A549 (cell line): Measurements from ENCODE around the gene RABL2B. TPM values are rescaled to one million over a fixed set of nuclear protein-coding genes. Genes with fewer than 3 reads are reported as not detected.

Source experiments
- ATAC-seq, 2 experiments: fragments of 200-7000 bp in 1 of 2; fragments of >200 bp in 1 of 2; cut with Nextera tagmentation in 1 of 2; cut with Tn5 transposase in 1 of 2; 3 replicates each; pipeline versions ENCODE4 v1.8.0 to v1.9.1; 2018 to 2020; ENCODE audit warnings: mild to moderate bottlenecking in 1 of 2, moderate library complexity in 1 of 2
- CTCF ChIA-PET: fragments of 300-600 bp; sonication (Branson Sonifier 250); formaldehyde crosslinking; extraction: SDS; loops from one replicate; lab custom pipeline; 2021; ENCODE audit warnings: antibody characterized with exemption, inconsistent platforms; lab: Yijun Ruan, JAX
- POLR2A ChIA-PET: fragments of 350-600 bp; formaldehyde crosslinking; extraction: SDS; loops from one replicate; lab custom pipeline; 2021; ENCODE audit warnings: antibody characterized with exemption, inconsistent platforms; lab: Yijun Ruan, JAX
- DNase-seq, 2 experiments: peaks; one replicate each; pipeline versions ENCODE4 v3.0.0 to v3.0.0-alpha.2; 2011 to 2016; ENCODE audit warnings: low read depth in 1 of 2, low spot score in 1 of 2
- FAIRE-seq: peaks from 2 replicates; lab custom pipeline; 2011; peaks lifted over from hg19 to GRCh38; lab: Jason Lieb, UNC
- H3K27ac ChIP-seq, 2 experiments: fragments of >200 bp; sonication (Bioruptor Twin); formaldehyde crosslinking; 3 replicates each; pipeline ENCODE4 v1.5.1; 2016 to 2017
- H3K4me1 ChIP-seq: fragments of >200 bp; sonication (Bioruptor Twin); formaldehyde crosslinking; 3 replicates; pipeline ENCODE4 v1.6.1; 2016
- H3K4me2 ChIP-seq: fragments of >200 bp; sonication (Bioruptor Twin); formaldehyde crosslinking; 3 replicates; pipeline ENCODE4 v1.6.1; 2016
- H3K4me3 ChIP-seq: fragments of >200 bp; sonication (Bioruptor Twin); formaldehyde crosslinking; 3 replicates; pipeline ENCODE4 v1.5.1; 2016
- H3K9me3 ChIP-seq: fragments of >200 bp; sonication (Bioruptor Twin); formaldehyde crosslinking; 3 replicates; pipeline ENCODE4 v1.6.1; 2016
- CHD2 ChIP-seq: fragments of 150-350 bp; IDR thresholded peaks from 2 replicates; pipeline ENCODE4 v1.6.1; 2014; ENCODE audit warnings: low read length; ENCODE audit not compliant: partially characterized antibody
- FOSB ChIP-seq: fragments of 250-450 bp; sonication (Bioruptor Pico); IDR thresholded peaks from 2 replicates; pipeline ENCODE4 v1.5.0; 2020; ENCODE audit warnings: mild to moderate bottlenecking, moderate library complexity
- FOSL2 ChIP-seq, 2 experiments: fragments of 450-650 bp in 1 of 2; fragments of >200 bp in 1 of 2; sonication (Bioruptor Twin) in 1 of 2; formaldehyde crosslinking; IDR thresholded peaks; 2 replicates each; pipeline versions ENCODE4 v1.5.0 to v1.6.1; 2016 to 2020; ENCODE audit warnings: mild to moderate bottlenecking in 1 of 2, moderate library complexity in 1 of 2
- FOXS1 ChIP-seq: fragments of 250-450 bp; sonication (Bioruptor Pico); IDR thresholded peaks from 2 replicates; pipeline ENCODE4 v1.5.0; 2020; ENCODE audit warnings: mild to moderate bottlenecking, moderate library complexity
- KDM1A ChIP-seq: fragments of 200-600 bp; sonication (generic); IDR thresholded peaks from 2 replicates; pipeline ENCODE4 v1.6.1; 2016; ENCODE audit warnings: low read depth, mild to moderate bottlenecking
- MAZ ChIP-seq: fragments of 150-350 bp; IDR thresholded peaks from 2 replicates; pipeline ENCODE4 v1.6.1; 2014; ENCODE audit warnings: antibody characterized with exemption, low read depth, low read length, borderline replicate concordance
- RFX5 ChIP-seq: fragments of 450-650 bp; IDR thresholded peaks from 2 replicates; pipeline ENCODE4 v1.7.1; 2014; ENCODE audit warnings: antibody characterized with exemption, mild to moderate bottlenecking, moderate library complexity
- ZC3H11A ChIP-seq: fragments of 450-650 bp; IDR thresholded peaks from 2 replicates; pipeline ENCODE4 v1.6.1; 2014; ENCODE audit warnings: antibody characterized with exemption, mild to moderate bottlenecking
- ZFP36 ChIP-seq: fragments of 450-650 bp; IDR thresholded peaks from 2 replicates; pipeline ENCODE4 v1.6.1; 2014; ENCODE audit warnings: borderline replicate concordance; ENCODE audit not compliant: partially characterized antibody
- ZNF302 ChIP-seq: fragments of 250-450 bp; sonication (Bioruptor Pico); IDR thresholded peaks from 2 replicates; pipeline ENCODE4 v1.9.0; 2021; ENCODE audit warnings: inconsistent platforms, mild to moderate bottlenecking, moderate library complexity
- WGBS: methylation state at CpG from one replicate; pipeline ENCODE4 v1.1.6; 2017; ENCODE audit errors: missing lambda C conversion rate; 5-methylcytosine and 5-hydroxymethylcytosine counted together
- polyA plus RNA-seq, 4 experiments: library from polyadenylated mRNA; depleted of rRNA in 3 of 4; stranded (reverse); fragments of >200 nt; fragmentation: RNase III in 1 of 4; extraction: RNeasy Plus Mini Kit Qiagen cat#74134 plus additional on column Dnase treatment in 1 of 4; gene quantifications; 2 replicates in 3 of 4; 3 replicates in 1 of 4; pipeline ENCODE4 v1.2.3, GENCODE V29; 2011 to 2017
- TF ChIP-seq, protein P1 (sequence below): fragments of 250-450 bp; sonication (Bioruptor Pico); IDR thresholded peaks from 2 replicates; pipeline ENCODE4 v1.5.0; 2021; ENCODE audit warnings: mild to moderate bottlenecking, moderate library complexity, borderline replicate concordance
- TF ChIP-seq, protein P2 (sequence below): fragments of >200 bp; sonication (Bioruptor Twin); formaldehyde crosslinking; IDR thresholded peaks from 2 replicates; pipeline ENCODE4 v1.6.1; 2016
- TF ChIP-seq, protein P3 (sequence below): fragments of 150-350 bp; IDR thresholded peaks from 2 replicates; pipeline ENCODE4 v1.6.1; 2014; ENCODE audit warnings: low read depth, mild to moderate bottlenecking, low read length

RABL2B gene
- polyA plus RNA-seq, 2 of the 4 experiments (the other 2 are of a cell fraction): 22.1 to 32.6 TPM

DNA sequence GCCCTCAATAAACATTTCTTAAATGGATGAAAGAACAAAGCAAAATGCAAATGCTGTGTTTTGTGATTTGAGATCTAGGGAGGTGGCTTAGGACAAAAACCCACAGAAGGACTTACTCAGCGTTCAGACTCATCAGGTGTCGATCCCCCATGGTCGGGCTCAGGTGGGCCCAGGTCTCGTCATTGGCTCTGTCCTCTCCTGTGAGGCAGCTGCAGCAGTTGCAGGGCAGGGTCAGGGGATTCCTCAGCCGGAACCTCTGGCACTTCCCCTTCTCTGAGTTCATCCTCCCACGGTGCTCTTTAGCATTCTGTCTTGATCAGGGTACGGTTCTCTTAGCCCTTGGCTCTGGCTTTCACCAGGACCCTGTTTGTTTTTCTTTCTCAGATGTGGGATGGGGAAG is 59.4 kb downstream of the RABL2B start:
- FAIRE-seq (no peak), DNase-seq (no peak), ATAC-seq (no peak)
- POLR2A ChIA-PET: no interaction called here
- H3K4me1 ChIP-seq: no peaks in the 10 kb centered on the region
- H3K9me3 ChIP-seq: no peaks in the 10 kb centered on the region
- WGBS: 75% methylated on average over 7 of the region's 7 CpGs
- no peak for TF ChIP-seq RFX5
- H3K4me2 ChIP-seq: no peak overlapping the region
- CTCF ChIA-PET: interaction anchor here (1.5 kb wide), 1 partner anchor 8 kb away, joined by 7 read pairs; no protein-coding TSS in a partner anchor
- no peak overlapping the region for H3K4me3 ChIP-seq
- H3K27ac ChIP-seq: no peak overlapping the region

DNA sequence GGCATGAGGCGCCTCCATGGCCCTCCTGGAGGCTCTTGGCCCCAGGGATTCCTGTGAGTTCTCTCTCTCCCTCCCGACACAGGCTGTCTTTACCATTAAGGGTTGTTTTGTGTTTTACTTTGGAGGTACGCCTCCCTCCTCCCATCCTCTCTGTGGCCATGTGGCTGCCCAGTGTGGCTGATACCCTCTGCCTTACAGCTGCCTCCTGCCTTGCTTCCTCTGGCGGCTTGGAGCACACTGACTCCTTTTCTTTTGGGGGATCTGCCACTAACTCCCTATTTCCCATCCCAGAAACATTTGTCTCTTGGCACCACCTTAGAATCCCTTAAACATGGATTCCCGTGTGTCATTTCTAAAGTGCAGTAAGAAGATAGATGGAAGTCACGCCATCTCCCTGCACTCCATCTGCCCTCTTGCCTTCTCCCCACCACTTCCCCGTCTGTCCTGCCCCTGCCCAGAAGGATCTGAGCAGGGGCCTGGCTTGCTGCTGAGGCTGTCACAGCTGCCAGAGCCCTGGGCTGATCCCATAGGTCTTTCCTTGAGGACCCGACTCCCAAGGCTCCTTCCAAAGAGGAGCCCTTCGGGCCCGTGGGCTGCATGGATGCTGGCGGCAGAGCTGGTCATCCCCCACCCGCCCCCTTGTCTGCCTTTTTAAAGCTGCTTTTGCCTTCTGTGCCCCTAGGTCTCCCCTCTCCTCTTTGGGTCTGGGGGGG is 60.6 kb downstream of the RABL2B start:
- Histone ChIP-seq H3K4me3 (no peak overlapping the region), H3K27ac (no peak overlapping the region), H3K4me1 (no peaks in the 10 kb centered on the region), H3K4me2 (no peak overlapping the region), H3K9me3 (no peaks in the 10 kb centered on the region)
- ATAC-seq (no peak), DNase-seq (no peak), FAIRE-seq (no peak)
- TF ChIP-seq, protein P1, sequence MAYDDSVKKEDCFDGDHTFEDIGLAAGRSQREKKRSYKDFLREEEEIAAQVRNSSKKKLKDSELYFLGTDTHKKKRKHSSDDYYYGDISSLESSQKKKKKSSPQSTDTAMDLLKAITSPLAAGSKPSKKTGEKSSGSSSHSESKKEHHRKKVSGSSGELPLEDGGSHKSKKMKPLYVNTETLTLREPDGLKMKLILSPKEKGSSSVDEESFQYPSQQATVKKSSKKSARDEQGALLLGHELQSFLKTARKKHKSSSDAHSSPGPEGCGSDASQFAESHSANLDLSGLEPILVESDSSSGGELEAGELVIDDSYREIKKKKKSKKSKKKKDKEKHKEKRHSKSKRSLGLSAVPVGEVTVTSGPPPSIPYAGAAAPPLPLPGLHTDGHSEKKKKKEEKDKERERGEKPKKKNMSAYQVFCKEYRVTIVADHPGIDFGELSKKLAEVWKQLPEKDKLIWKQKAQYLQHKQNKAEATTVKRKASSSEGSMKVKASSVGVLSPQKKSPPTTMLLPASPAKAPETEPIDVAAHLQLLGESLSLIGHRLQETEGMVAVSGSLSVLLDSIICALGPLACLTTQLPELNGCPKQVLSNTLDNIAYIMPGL (CRISPR knock-in tag): no peak
- TF ChIP-seq FOSL2 (IDR thresholded peaks at IDR 0.05) (no peak), FOSL2 (CRISPR knock-in tag; IDR thresholded peaks at IDR 0.05) (no peak), ZFP36 (no peak), KDM1A (no peak), FOXS1 (CRISPR knock-in tag) (no peak)
- CTCF ChIA-PET: interaction anchor here (1.5 kb wide), 1 partner anchor 9 kb away, joined by 7 read pairs; no protein-coding TSS in a partner anchor
- POLR2A ChIA-PET: no interaction called here
- WGBS: 94% methylated on average over 7 of the region's 12 CpGs

DNA sequence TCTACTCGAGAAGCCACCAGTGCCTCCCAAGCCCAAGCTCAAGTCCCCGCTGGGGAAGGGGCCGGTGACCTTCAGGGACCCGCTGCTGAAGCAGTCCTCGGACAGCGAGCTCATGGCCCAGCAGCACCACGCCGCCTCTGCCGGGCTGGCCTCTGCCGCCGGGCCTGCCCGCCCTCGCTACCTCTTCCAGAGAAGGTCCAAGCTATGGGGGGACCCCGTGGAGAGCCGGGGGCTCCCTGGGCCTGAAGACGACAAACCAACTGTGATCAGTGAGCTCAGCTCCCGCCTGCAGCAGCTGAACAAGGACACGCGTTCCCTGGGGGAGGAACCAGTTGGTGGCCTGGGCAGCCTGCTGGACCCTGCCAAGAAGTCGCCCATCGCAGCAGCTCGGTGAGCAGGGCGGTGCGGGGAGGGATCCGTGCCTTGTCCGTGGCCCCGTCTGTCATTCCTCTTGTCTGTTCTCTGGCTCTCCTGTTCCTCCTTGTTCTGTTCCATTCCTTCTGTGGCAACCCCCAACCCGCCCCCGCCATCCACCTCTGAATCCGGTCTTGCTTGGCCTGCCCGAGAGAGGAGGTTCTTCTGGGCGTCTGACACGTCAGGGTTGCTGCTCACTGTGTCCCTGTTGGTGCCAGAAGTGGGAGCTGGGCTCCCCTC is 61.3 kb downstream of the RABL2B start:
- POLR2A ChIA-PET: no interaction called here
- WGBS: 92% methylated on average over 27 of the region's 33 CpGs
- no peak for ATAC-seq
- no peaks in the 10 kb centered on the region for H3K4me1 ChIP-seq
- no peak overlapping the region for H3K4me3 ChIP-seq
- no peak overlapping the region for H3K27ac ChIP-seq
- H3K4me2 ChIP-seq: no peak overlapping the region
- H3K9me3 ChIP-seq: no peaks in the 10 kb centered on the region
- CTCF ChIA-PET: interaction anchor here (1.1 to 1.5 kb wide), 2 partner anchors 9 to 10 kb away, joined by 5 to 7 read pairs; no protein-coding TSS in a partner anchor
- DNase-seq: no peak
- TF ChIP-seq CHD2: no peak
- TF ChIP-seq, protein P2, sequence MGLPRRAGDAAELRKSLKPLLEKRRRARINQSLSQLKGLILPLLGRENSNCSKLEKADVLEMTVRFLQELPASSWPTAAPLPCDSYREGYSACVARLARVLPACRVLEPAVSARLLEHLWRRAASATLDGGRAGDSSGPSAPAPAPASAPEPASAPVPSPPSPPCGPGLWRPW: no peak
- TF ChIP-seq MAZ: no peak
- TF ChIP-seq ZNF302 (CRISPR knock-in tag): no peak
- TF ChIP-seq ZC3H11A: no peak
- TF ChIP-seq FOSB (CRISPR knock-in tag): no peak
- TF ChIP-seq, protein P3, sequence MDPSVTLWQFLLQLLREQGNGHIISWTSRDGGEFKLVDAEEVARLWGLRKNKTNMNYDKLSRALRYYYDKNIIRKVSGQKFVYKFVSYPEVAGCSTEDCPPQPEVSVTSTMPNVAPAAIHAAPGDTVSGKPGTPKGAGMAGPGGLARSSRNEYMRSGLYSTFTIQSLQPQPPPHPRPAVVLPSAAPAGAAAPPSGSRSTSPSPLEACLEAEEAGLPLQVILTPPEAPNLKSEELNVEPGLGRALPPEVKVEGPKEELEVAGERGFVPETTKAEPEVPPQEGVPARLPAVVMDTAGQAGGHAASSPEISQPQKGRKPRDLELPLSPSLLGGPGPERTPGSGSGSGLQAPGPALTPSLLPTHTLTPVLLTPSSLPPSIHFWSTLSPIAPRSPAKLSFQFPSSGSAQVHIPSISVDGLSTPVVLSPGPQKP: no peak
- TF ChIP-seq KDM1A: no peak
- no peak for FAIRE-seq
